Embryonic facial prominence (tissue), 1 donor: ENCODE measurements around the gene TMEM178B.
"Not testable (repeated sequence)": the region's sequence is repeated elsewhere in the genome, so short reads cannot be mapped to it uniquely, and the experiment has no call there.

ENCODE experiments used
- DNase-seq: peaks from one replicate; pipeline ENCODE4 v3.0.0-alpha.2; 2016; ENCODE audit errors: extremely low spot score

TMEM178B gene

GRCh38 chr7:141074162-141074991, 513 bp downstream of the TMEM178B start:
- DNase-seq, result no peak

- DNase-seq, result no peak
Measured at GRCh38 chr7:141074997-141075396, 1.1 kb downstream of the TMEM178B start.

- no peak for DNase-seq
Measured at GRCh38 chr7:141076377-141076776, 2.5 kb downstream of the TMEM178B start.

GRCh38 chr7:141079219-141079618, 5.4 kb downstream of the TMEM178B start:
- DNase-seq, result no peak

GRCh38 chr7:141089490-141089889, 15.6 kb downstream of the TMEM178B start:
- not testable (repeated sequence) for DNase-seq

- no peak for DNase-seq
Measured at GRCh38 chr7:141094336-141095070, 20.6 kb downstream of the TMEM178B start.

GRCh38 chr7:141097430-141097829, 23.6 kb downstream of the TMEM178B start:
- DNase-seq, result no peak

GRCh38 chr7:141102436-141102835, 28.6 kb downstream of the TMEM178B start:
- no peak for DNase-seq

- DNase-seq, result no peak
Measured at GRCh38 chr7:141103847-141104429, 30.1 kb downstream of the TMEM178B start.

- DNase-seq, result no peak
Measured at GRCh38 chr7:141113131-141113530, 39.3 kb downstream of the TMEM178B start.

GRCh38 chr7:141114029-141114664, 40.3 kb downstream of the TMEM178B start:
- no peak for DNase-seq

GRCh38 chr7:141115965-141116364, 42.1 kb downstream of the TMEM178B start:
- no peak for DNase-seq

- DNase-seq, result not testable (repeated sequence)
Measured at GRCh38 chr7:141116661-141117060, 42.8 kb downstream of the TMEM178B start.

- no peak for DNase-seq
Measured at GRCh38 chr7:141118767-141119166, 44.9 kb downstream of the TMEM178B start.

- DNase-seq, result no peak
Measured at GRCh38 chr7:141119187-141119586, 45.3 kb downstream of the TMEM178B start.

GRCh38 chr7:141122736-141123135, 48.9 kb downstream of the TMEM178B start:
- no peak for DNase-seq

GRCh38 chr7:141123522-141123921, 49.7 kb downstream of the TMEM178B start:
- DNase-seq, result no peak

GRCh38 chr7:141126107-141126506, 52.2 kb downstream of the TMEM178B start:
- no peak for DNase-seq

- DNase-seq, result no peak
Measured at GRCh38 chr7:141128506-141128905, 54.6 kb downstream of the TMEM178B start.

- no peak for DNase-seq
Measured at GRCh38 chr7:141128931-141129330, 55.1 kb downstream of the TMEM178B start.

GRCh38 chr7:141132671-141133070, 58.8 kb downstream of the TMEM178B start:
- DNase-seq, result no peak

GRCh38 chr7:141133646-141134045, 59.8 kb downstream of the TMEM178B start:
- no peak for DNase-seq
